Astrocyte (in vitro differentiated cells and primary cell): Measurements from ENCODE around the gene DDX31. TPM values are rescaled to one million over a fixed set of nuclear protein-coding genes. Genes with fewer than 3 reads are reported as not detected.

Experiments used
- DNase-seq: peaks from one replicate; pipeline ENCODE4 v3.0.0-alpha.2; 2010; ENCODE audit warnings: low read depth
- FAIRE-seq: peaks from 2 replicates; lab custom pipeline; 2011; peaks lifted over from hg19 to GRCh38; lab: Jason Lieb, UNC
- H2AFZ ChIP-seq: 2 replicates; pipeline ENCODE4 v1.6.0; 2012; ENCODE audit warnings: low read depth, low read length, inconsistent platforms
- H3K27ac ChIP-seq: 2 replicates; pipeline ENCODE4 v1.5.1; 2011; ENCODE audit warnings: low read depth, low read length, inconsistent platforms
- H3K27me3 ChIP-seq: 2 replicates; pipeline ENCODE4 v1.6.0; 2011; ENCODE audit warnings: low read length, inconsistent platforms; ENCODE audit not compliant: insufficient read depth
- H3K36me3 ChIP-seq: 2 replicates; pipeline ENCODE4 v1.5.1; 2011; ENCODE audit warnings: low read length, inconsistent platforms; ENCODE audit not compliant: insufficient read depth
- H3K4me1 ChIP-seq: 2 replicates; pipeline ENCODE4 v1.5.1; 2011; ENCODE audit warnings: low read length, inconsistent platforms; ENCODE audit not compliant: insufficient read depth
- H3K4me2 ChIP-seq: 2 replicates; pipeline ENCODE4 v1.6.0; 2012; ENCODE audit warnings: low read length, inconsistent platforms
- H3K4me3 ChIP-seq: 2 replicates; pipeline ENCODE4 v1.5.1; 2011; ENCODE audit warnings: low read depth, mild to moderate bottlenecking, low read length, inconsistent platforms; ENCODE audit not compliant: insufficient read depth
- H3K79me2 ChIP-seq: 2 replicates; pipeline ENCODE4 v1.6.0; 2012; ENCODE audit warnings: mild to moderate bottlenecking, low read length, inconsistent platforms; ENCODE audit not compliant: insufficient read depth
- H3K9ac ChIP-seq: 2 replicates; pipeline ENCODE4 v1.6.0; 2012; ENCODE audit warnings: mild to moderate bottlenecking, low read length, inconsistent platforms
- H3K9me3 ChIP-seq: 2 replicates; pipeline ENCODE4 v1.5.1; 2012; ENCODE audit warnings: low read depth, mild to moderate bottlenecking, low read length, inconsistent platforms; ENCODE audit not compliant: insufficient read depth
- H4K20me1 ChIP-seq: 2 replicates; pipeline ENCODE4 v1.6.0; 2012; ENCODE audit warnings: low read length, inconsistent platforms; ENCODE audit not compliant: insufficient read depth
- H3K27ac Mint-ChIP-seq: one replicate; pipeline ENCODE4 v1.8.0; 2021; ENCODE audit warnings: mild to moderate bottlenecking, mixed read lengths; ENCODE audit not compliant: unreplicated experiment
- H3K27me3 Mint-ChIP-seq: one replicate; pipeline ENCODE4 v1.8.0; 2021; ENCODE audit warnings: low read depth, mixed read lengths; ENCODE audit not compliant: unreplicated experiment
- H3K36me3 Mint-ChIP-seq: one replicate; pipeline ENCODE4 v1.8.0; 2021; ENCODE audit warnings: low read depth, mixed read lengths; ENCODE audit not compliant: unreplicated experiment
- H3K4me1 Mint-ChIP-seq: one replicate; pipeline ENCODE4 v1.8.0; 2021; ENCODE audit warnings: low read depth, mixed read lengths; ENCODE audit not compliant: unreplicated experiment
- H3K4me3 Mint-ChIP-seq: one replicate; pipeline ENCODE4 v1.8.0; 2021; ENCODE audit warnings: mild to moderate bottlenecking, moderate library complexity, mixed read lengths; ENCODE audit not compliant: unreplicated experiment
- H3K9me3 Mint-ChIP-seq: one replicate; pipeline ENCODE4 v1.8.0; 2021; ENCODE audit warnings: mild to moderate bottlenecking, mixed read lengths; ENCODE audit not compliant: unreplicated experiment
- CTCF ChIP-seq: IDR thresholded peaks from 2 replicates; pipeline ENCODE4 v1.5.1; 2011; ENCODE audit warnings: low read depth, mild to moderate bottlenecking, inconsistent platforms, low read length, moderate library complexity; ENCODE audit not compliant: insufficient read depth
- EZH2 ChIP-seq: IDR thresholded peaks from 2 replicates; pipeline ENCODE4 v1.6.1; 2012; ENCODE audit warnings: mild to moderate bottlenecking, low read length, inconsistent platforms; ENCODE audit not compliant: insufficient read depth
- total RNA-seq: library from RNA; stranded (reverse); gene quantifications from 2 replicates; pipeline ENCODE4 v1.2.1, GENCODE V29; 2021

DDX31 gene
- total RNA-seq, 1 donor from 2014 or later = 20.5 TPM

DNA sequence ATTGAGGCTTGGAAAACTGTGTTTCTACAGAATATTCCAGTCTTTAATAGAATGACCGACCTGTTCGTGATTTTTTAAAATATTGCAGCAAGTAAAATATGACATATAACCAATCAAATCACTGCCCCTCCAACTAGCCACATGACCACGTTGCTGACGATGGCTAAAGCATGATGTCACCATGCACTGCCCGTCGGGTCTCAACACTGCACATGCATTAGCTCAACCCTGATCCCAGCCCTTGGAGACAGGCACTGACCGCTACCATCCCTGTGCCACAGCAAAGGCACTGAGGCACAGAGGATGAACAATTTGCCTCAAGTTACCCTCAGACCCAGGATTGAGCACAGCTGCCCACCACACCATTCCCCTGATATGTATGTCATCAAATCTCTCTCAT, 13.5 kb downstream of the DDX31 start:
- H3K9me3 ChIP-seq = no peaks in the 10 kb centered on the region
- H3K4me1 Mint-ChIP-seq = no peaks in the 10 kb centered on the region
- H2AFZ ChIP-seq = no peak overlapping the region
- H3K4me3 ChIP-seq = no peak overlapping the region
- FAIRE-seq (no peak), DNase-seq (no peak)
- H3K27ac Mint-ChIP-seq = no peak overlapping the region
- H3K4me2 ChIP-seq = no peak overlapping the region
- no peaks in the 10 kb centered on the region for H3K27me3 ChIP-seq
- H3K79me2 ChIP-seq = peaks cover 13% of the 10 kb centered on the region
- TF ChIP-seq CTCF (no peak), EZH2 (no peak)
- no peaks in the 10 kb centered on the region for H3K9me3 Mint-ChIP-seq
- H4K20me1 ChIP-seq = peaks cover 11% of the 10 kb centered on the region
- no peaks in the 10 kb centered on the region for H3K27me3 Mint-ChIP-seq
- H3K36me3 Mint-ChIP-seq = peaks cover 7% of the 10 kb centered on the region
- H3K4me1 ChIP-seq = peaks cover 3% of the 10 kb centered on the region
- H3K27ac ChIP-seq = no peak overlapping the region
- H3K9ac ChIP-seq = no peak overlapping the region
- no peak overlapping the region for H3K4me3 Mint-ChIP-seq
- peaks cover 43% of the 10 kb centered on the region for H3K36me3 ChIP-seq

DNA sequence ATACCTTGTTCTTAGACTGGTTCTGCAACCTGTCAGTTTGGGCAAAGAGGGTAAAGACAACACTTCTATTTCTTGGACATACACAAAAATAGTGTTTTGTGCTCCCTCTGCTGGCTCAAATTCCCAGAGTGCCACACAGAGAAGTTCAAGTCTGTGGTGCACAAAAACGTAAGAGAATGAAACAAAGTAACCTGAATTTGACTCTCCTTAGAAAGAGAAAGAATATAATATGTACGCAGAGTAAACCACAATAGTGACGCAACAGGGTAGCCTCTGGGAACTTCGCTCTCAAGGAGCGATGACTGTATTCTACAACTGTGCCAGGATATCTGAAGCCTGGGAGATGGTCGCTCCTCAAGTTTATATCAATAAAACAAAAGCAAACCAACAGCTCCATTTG, 18.5 kb downstream of the DDX31 start:
- Mint-ChIP-seq H3K9me3 (no peaks in the 10 kb centered on the region), H3K4me1 (peaks cover 29% of the 10 kb centered on the region), H3K4me3 (no peak overlapping the region), H3K36me3 (peaks cover 6% of the 10 kb centered on the region), H3K27me3 (no peaks in the 10 kb centered on the region), H3K27ac (peak overlapping the region; percentile 75)
- Histone ChIP-seq H3K4me2 (peak overlapping the region; percentile 10), H2AFZ (no peak overlapping the region), H4K20me1 (no peaks in the 10 kb centered on the region), H3K4me1 (peaks cover 24% of the 10 kb centered on the region), H3K36me3 (peaks cover 45% of the 10 kb centered on the region), H3K9me3 (no peaks in the 10 kb centered on the region), H3K27ac (peak overlapping the region; percentile 33), H3K27me3 (no peaks in the 10 kb centered on the region), H3K9ac (peak overlapping the region; percentile 66), H3K79me2 (peaks cover 5% of the 10 kb centered on the region), H3K4me3 (no peak overlapping the region)
- TF ChIP-seq CTCF = peak; percentile 56
- no peak for TF ChIP-seq EZH2
- no peak for FAIRE-seq
- peak; percentile 93 for DNase-seq

- Histone ChIP-seq H3K27me3 (no peaks in the 10 kb centered on the region), H3K36me3 (peaks cover 63% of the 10 kb centered on the region), H3K4me3 (no peak overlapping the region), H3K9ac (no peak overlapping the region), H4K20me1 (no peaks in the 10 kb centered on the region), H2AFZ (no peak overlapping the region), H3K9me3 (no peaks in the 10 kb centered on the region), H3K4me2 (no peak overlapping the region), H3K4me1 (peaks cover 24% of the 10 kb centered on the region), H3K27ac (peak overlapping the region; percentile 96), H3K79me2 (no peaks in the 10 kb centered on the region)
- H3K9me3 Mint-ChIP-seq = no peaks in the 10 kb centered on the region
- no peaks in the 10 kb centered on the region for H3K27me3 Mint-ChIP-seq
- H3K36me3 Mint-ChIP-seq = peaks cover 18% of the 10 kb centered on the region
- peaks cover 35% of the 10 kb centered on the region for H3K4me1 Mint-ChIP-seq
- FAIRE-seq = no peak
- peak overlapping the region; percentile 97 for H3K27ac Mint-ChIP-seq
- no peak for DNase-seq
- TF ChIP-seq CTCF (no peak), EZH2 (no peak)
- peak overlapping the region; percentile 0 for H3K4me3 Mint-ChIP-seq
Observed at GRCh38 chr9:132648685-132649084, 21.1 kb downstream of the DDX31 start.
